ENCODE results near the gene EPC2. TPM values are rescaled to one million over a fixed set of nuclear protein-coding genes. Genes with fewer than 3 reads are reported as not detected.

The EPC2 gene
- total and polyA plus RNA-seq, 2 donors (not counting 1 experiment from before 2014, with no cell fraction given) = 18.0 to 72.3 TPM

DNA sequence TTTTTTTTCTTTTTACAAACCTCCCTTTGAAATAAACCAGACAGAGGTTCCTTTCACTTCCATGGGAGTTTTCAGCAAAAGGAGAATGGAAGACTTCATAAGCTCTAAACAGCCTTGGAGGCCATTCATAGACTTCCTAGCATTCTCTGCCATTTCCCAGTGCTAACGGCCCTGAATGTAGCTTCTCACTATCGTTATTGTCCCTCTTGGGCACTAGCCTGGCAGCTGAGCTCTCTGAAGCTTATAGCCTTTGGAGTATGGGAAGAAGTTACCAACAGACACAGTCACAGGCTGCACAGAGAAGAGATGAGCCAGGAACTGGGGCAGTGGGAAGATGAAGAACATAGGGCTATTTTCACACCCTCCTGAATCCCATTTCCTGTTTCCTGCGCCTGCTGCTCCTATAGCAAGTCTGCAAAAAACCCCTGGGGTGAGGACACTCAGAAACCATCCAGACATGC lies 29.1 kb upstream of the EPC2 start:
- no peak overlapping the region for H2AFZ ChIP-seq (ENCODE audit: insufficient read depth, low read depth, low read length, poor library complexity, severe bottlenecking)

GRCh38 chr2:148616662-148617061 lies 27.9 kb upstream of the EPC2 start:
- ChIA-PET CTCF (interaction anchor here (0.8 kb wide), 1 partner anchor 10 kb away, joined by 3 read pairs; no protein-coding TSS in a partner anchor), POLR2A (no interaction called here)
- Histone ChIP-seq H3K4me3 (ENCODE audit: control extremely low read depth in 1 of 5, extremely low read depth in 1 of 5, insufficient read depth in 1 of 5, low read depth in 2 of 5, low read length in 4 of 5) (no peak overlapping the region), H3K36me3 (replicated peaks in 1 of 2; ENCODE audit: control extremely low read depth in 1 of 2, control insufficient read depth in 1 of 2, extremely low read depth in 1 of 2, insufficient read depth in 2 of 2, low read length in 1 of 2) (no peaks in the 10 kb centered on the region), H3K4me2 (replicated peaks; ENCODE audit: low read depth, low read length, poor library complexity, severe bottlenecking) (no peak overlapping the region), H3K4me1 (ENCODE audit: control insufficient read depth in 2 of 2, insufficient read depth in 2 of 2, low read length in 2 of 2) (peaks cover 28 to 35% of the 10 kb centered on the region in 2 donors), H3K27ac (ENCODE audit: low read length in 2 of 2) (no peak overlapping the region), H4K20me1 (ENCODE audit: control insufficient read depth, insufficient read depth, low read length, poor library complexity, severe bottlenecking) (no peaks in the 10 kb centered on the region), H3K9ac (ENCODE audit: low read length) (no peak overlapping the region), H2AFZ (ENCODE audit: insufficient read depth, low read depth, low read length, poor library complexity, severe bottlenecking) (no peak overlapping the region), H3K27me3 (replicated peaks in 1 of 4; ENCODE audit: control extremely low read depth in 1 of 4, control insufficient read depth in 3 of 4, insufficient read depth in 4 of 4, low read length in 3 of 4) (no peaks in the 10 kb centered on the region), H3K9me3 (ENCODE audit: control extremely low read depth in 1 of 3, control insufficient read depth in 2 of 3, insufficient read depth in 1 of 3, low read length in 2 of 3) (no peaks in the 10 kb centered on the region), H3K79me2 (ENCODE audit: control insufficient read depth, insufficient read depth, low read length) (no peaks in the 10 kb centered on the region)
- TF ChIP-seq, protein P1, sequence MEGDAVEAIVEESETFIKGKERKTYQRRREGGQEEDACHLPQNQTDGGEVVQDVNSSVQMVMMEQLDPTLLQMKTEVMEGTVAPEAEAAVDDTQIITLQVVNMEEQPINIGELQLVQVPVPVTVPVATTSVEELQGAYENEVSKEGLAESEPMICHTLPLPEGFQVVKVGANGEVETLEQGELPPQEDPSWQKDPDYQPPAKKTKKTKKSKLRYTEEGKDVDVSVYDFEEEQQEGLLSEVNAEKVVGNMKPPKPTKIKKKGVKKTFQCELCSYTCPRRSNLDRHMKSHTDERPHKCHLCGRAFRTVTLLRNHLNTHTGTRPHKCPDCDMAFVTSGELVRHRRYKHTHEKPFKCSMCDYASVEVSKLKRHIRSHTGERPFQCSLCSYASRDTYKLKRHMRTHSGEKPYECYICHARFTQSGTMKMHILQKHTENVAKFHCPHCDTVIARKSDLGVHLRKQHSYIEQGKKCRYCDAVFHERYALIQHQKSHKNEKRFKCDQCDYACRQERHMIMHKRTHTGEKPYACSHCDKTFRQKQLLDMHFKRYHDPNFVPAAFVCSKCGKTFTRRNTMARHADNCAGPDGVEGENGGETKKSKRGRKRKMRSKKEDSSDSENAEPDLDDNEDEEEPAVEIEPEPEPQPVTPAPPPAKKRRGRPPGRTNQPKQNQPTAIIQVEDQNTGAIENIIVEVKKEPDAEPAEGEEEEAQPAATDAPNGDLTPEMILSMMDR (IDR thresholded peaks at IDR 0.05) = no peak
- no peak for TF ChIP-seq EZH2 (IDR thresholded peaks at IDR 0.05; ENCODE audit: borderline replicate concordance, insufficient read depth, low read depth, low read length, poor library complexity, severe bottlenecking)
- ATAC-seq (ENCODE audit: low read depth) (no peak), DNase-seq (no peak)
- Mint-ChIP-seq H3K4me1 (peaks cover 28% of the 10 kb centered on the region), H3K4me3 (no peak overlapping the region), H3K9me3 (ENCODE audit: insufficient read depth) (peaks cover 2% of the 10 kb centered on the region), H3K27me3 (no peaks in the 10 kb centered on the region), H3K27ac (no peak overlapping the region)
- intact Hi-C loops (cut with micrococcal nuclease) = no loop called here

More for the DNA sequence above, 29.1 kb upstream of the EPC2 start:
- H3K4me1 Mint-ChIP-seq = peaks cover 28% of the 10 kb centered on the region
- Histone ChIP-seq H3K27me3 (replicated peaks in 1 of 4; ENCODE audit: control extremely low read depth in 1 of 4, control insufficient read depth in 3 of 4, insufficient read depth in 4 of 4, low read length in 3 of 4) (no peaks in the 10 kb centered on the region), H3K27ac (ENCODE audit: low read length in 2 of 2) (no peak overlapping the region), H3K79me2 (ENCODE audit: control insufficient read depth, insufficient read depth, low read length) (no peaks in the 10 kb centered on the region), H3K4me2 (replicated peaks; ENCODE audit: low read depth, low read length, poor library complexity, severe bottlenecking) (no peak overlapping the region), H4K20me1 (ENCODE audit: control insufficient read depth, insufficient read depth, low read length, poor library complexity, severe bottlenecking) (no peaks in the 10 kb centered on the region), H3K9me3 (ENCODE audit: control extremely low read depth in 1 of 3, control insufficient read depth in 2 of 3, insufficient read depth in 1 of 3, low read length in 2 of 3) (no peaks in the 10 kb centered on the region), H3K36me3 (replicated peaks in 1 of 2; ENCODE audit: control extremely low read depth in 1 of 2, control insufficient read depth in 1 of 2, extremely low read depth in 1 of 2, insufficient read depth in 2 of 2, low read length in 1 of 2) (no peaks in the 10 kb centered on the region), H3K4me1 (ENCODE audit: control insufficient read depth in 2 of 2, insufficient read depth in 2 of 2, low read length in 2 of 2) (peaks cover 28 to 35% of the 10 kb centered on the region in 2 donors), H3K4me3 (ENCODE audit: control extremely low read depth in 1 of 5, extremely low read depth in 1 of 5, insufficient read depth in 1 of 5, low read depth in 2 of 5, low read length in 4 of 5) (no peak overlapping the region), H3K9ac (ENCODE audit: low read length) (no peak overlapping the region)
- ChIA-PET POLR2A (no interaction called here), CTCF (no interaction called here)
- ATAC-seq (ENCODE audit: low read depth) = no peak
- H3K27me3 Mint-ChIP-seq = no peaks in the 10 kb centered on the region
- no peak for DNase-seq
- WGBS (ENCODE audit: insufficient coverage) = 100% methylated on average over 1 of the region's 3 CpGs
- H3K4me3 Mint-ChIP-seq = no peak overlapping the region
- TF ChIP-seq, protein P1 (IDR thresholded peaks at IDR 0.05) = no peak
- no peak for TF ChIP-seq EZH2 (IDR thresholded peaks at IDR 0.05; ENCODE audit: borderline replicate concordance, insufficient read depth, low read depth, low read length, poor library complexity, severe bottlenecking)
- no peak overlapping the region for H3K27ac Mint-ChIP-seq
- intact Hi-C loops (cut with micrococcal nuclease) = loop anchor here (2.0 kb wide), 1 partner anchor 29 kb away; the partner anchor contains the start of gene EPC2
- peaks cover 2% of the 10 kb centered on the region for H3K9me3 Mint-ChIP-seq (ENCODE audit: insufficient read depth)
